Panc1 (cell line): Measurements from ENCODE around the gene CDKN1A.

Experiments used
- CTCF ChIP-seq: fragments of 450-650 bp; IDR thresholded peaks from 2 replicates; pipeline ENCODE4 v1.5.1; 2017; ENCODE audit warnings: mild to moderate bottlenecking
- POLR2AphosphoS5 ChIP-seq: IDR thresholded peaks from 2 replicates; pipeline ENCODE4 v1.6.1; 2012; ENCODE audit warnings: mild to moderate bottlenecking, low read depth, low read length, moderate library complexity
- REST ChIP-seq, 2 experiments: IDR thresholded peaks; 2 replicates each; pipeline ENCODE4 v1.6.1; 2011 to 2012; ENCODE audit warnings: low read depth in 2 of 2, control low read depth in 1 of 2, low read length in 1 of 2, mild to moderate bottlenecking in 1 of 2, moderate library complexity in 1 of 2; ENCODE audit not compliant: insufficient read depth in 1 of 2

GRCh38 chr6:36720251-36721141 lies 42.0 kb downstream of the CDKN1A start:
- TF ChIP-seq CTCF, result no peak
- no peak for TF ChIP-seq POLR2AphosphoS5
- TF ChIP-seq REST (IDR thresholded peaks at IDR 0.05; ENCODE audit: insufficient read depth in 1 of 2, low read depth in 2 of 2, low read length in 1 of 2), result no peak
